HG03342 (cell line): ENCODE measurements around the gene ARMC9.
"Not testable (repeated sequence)": the region's sequence is repeated elsewhere in the genome, so short reads cannot be mapped to it uniquely, and the experiment has no call there.

Source experiments
- ATAC-seq: cut with Tn5 transposase; IDR thresholded peaks from one replicate; pipeline ENCODE4 v1.9.1; 2021; ENCODE audit warnings: mild to moderate bottlenecking, moderate library complexity; ENCODE audit not compliant: unreplicated experiment

ARMC9 gene

GRCh38 chr2:231239751-231240150 lies 41.3 kb downstream of the ARMC9 start:
- ATAC-seq, result no peak

- ATAC-seq, result no peak
Observed at GRCh38 chr2:231241755-231242507, 43.5 kb downstream of the ARMC9 start.

- no peak for ATAC-seq
Observed at GRCh38 chr2:231243866-231244265, 45.4 kb downstream of the ARMC9 start.

- no peak for ATAC-seq
Observed at GRCh38 chr2:231244382-231245248, 46.2 kb downstream of the ARMC9 start.

- no peak for ATAC-seq
Observed at GRCh38 chr2:231245249-231246094, 47.0 kb downstream of the ARMC9 start.

- ATAC-seq, result no peak
Observed at GRCh38 chr2:231246171-231246842, 47.9 kb downstream of the ARMC9 start.

- no peak for ATAC-seq
Observed at GRCh38 chr2:231250146-231250545, 51.7 kb downstream of the ARMC9 start.

GRCh38 chr2:231250698-231251097 lies 52.3 kb downstream of the ARMC9 start:
- no peak for ATAC-seq

- not testable (repeated sequence) for ATAC-seq
Observed at GRCh38 chr2:231253292-231253691, 54.9 kb downstream of the ARMC9 start.

GRCh38 chr2:231256494-231256893 lies 58.1 kb downstream of the ARMC9 start:
- no peak for ATAC-seq

- no peak for ATAC-seq
Observed at GRCh38 chr2:231257763-231258162, 59.3 kb downstream of the ARMC9 start.

GRCh38 chr2:231258701-231259100 lies 60.3 kb downstream of the ARMC9 start:
- no peak for ATAC-seq

- ATAC-seq, result no peak
Observed at GRCh38 chr2:231259104-231259503, 60.7 kb downstream of the ARMC9 start.

GRCh38 chr2:231260442-231261208 lies 62.2 kb downstream of the ARMC9 start:
- ATAC-seq, result no peak

- ATAC-seq, result no peak
Observed at GRCh38 chr2:231263118-231263831, 64.8 kb downstream of the ARMC9 start.

- no peak for ATAC-seq
Observed at GRCh38 chr2:231270221-231271114, 72.0 kb downstream of the ARMC9 start.

- ATAC-seq, result no peak
Observed at GRCh38 chr2:231272991-231273390, 74.6 kb downstream of the ARMC9 start.

- ATAC-seq, result no peak
Observed at GRCh38 chr2:231276987-231277386, 78.6 kb downstream of the ARMC9 start.
